Kasumi-1 (cell line): Measurements from ENCODE around the gene DDI1.
"Not testable (repeated sequence)": the region's sequence is repeated elsewhere in the genome, so short reads cannot be mapped to it uniquely, and the experiment has no call there.

Experiments
- DNase-seq, 2 experiments: peaks; one replicate each; lab custom pipeline; 2025; lab: John Stamatoyannopoulos, UW

DDI1 gene

DNA sequence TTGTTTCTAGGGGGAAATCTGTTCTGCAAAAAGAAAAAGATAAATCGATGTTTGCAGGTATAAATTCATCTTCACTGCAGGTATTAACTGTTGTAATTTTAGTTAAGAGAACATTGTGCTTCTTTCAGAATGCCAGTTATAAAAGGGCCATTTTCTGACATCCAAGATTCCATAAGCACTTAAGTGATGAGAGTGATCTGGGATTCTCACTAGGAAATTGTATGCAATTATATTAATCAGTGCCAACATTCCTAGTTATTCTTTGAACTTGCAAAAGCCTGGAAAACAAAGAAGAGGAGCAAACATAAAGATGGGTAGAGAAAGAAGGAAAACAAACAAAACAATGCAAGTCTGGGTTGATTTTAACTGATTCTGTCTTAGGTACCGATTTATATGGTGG is 5.4 kb downstream of the DDI1 start:
- DNase-seq = no peak

- no peak for DNase-seq
Observed at GRCh38 chr11:104043142-104043541, 6.7 kb downstream of the DDI1 start.

DNA sequence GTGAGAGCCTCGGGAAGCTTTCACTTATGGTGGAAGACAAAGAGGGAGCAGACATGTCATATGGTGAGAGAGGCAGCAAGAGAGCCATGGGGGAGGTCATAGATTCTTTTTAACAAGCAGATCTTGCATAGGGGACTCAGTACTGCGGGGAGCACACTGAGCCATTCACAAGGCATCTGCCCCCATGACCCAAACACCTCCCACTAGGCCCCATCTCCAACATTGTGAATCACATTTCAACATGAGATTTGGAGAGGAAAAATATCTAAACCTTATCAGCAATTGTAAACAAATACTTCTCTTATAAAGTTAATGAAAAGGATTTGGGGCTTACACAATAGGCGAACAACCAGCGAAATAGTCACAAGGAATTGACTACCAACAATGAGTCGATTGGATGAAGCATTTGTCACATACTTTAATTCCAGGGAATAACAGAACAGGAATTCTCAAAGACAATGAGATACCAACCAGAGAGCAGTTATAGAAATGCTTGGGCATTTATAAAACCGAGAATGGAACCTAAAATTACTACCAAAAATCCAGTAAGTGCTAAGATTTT is 7.3 kb downstream of the DDI1 start:
- no peak for DNase-seq

GRCh38 chr11:104046331-104046730 is 9.9 kb downstream of the DDI1 start:
- DNase-seq = no peak

- DNase-seq = not testable (repeated sequence)
Observed at GRCh38 chr11:104046858-104047257, 10.4 kb downstream of the DDI1 start.

- DNase-seq = no peak
Observed at GRCh38 chr11:104049116-104049515, 12.7 kb downstream of the DDI1 start.

DNA sequence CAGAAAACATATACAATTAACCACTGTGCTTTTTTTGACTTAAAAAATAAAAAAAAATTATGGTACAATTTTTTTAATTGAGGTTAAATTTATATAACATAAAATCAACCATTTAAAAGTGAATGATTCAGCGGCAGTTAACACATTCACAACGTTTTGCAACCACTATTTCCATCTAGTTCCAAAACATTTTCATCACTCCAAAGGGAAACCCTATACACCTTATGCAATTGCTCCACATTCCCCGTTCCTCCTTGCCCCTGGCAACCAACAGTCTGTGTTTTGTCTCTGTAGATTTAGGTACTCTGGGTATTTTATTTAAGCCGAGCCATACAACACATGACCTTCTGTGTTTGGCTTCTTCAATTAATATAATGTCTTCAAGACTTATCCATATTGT is 15.3 kb downstream of the DDI1 start:
- no peak for DNase-seq

DNA sequence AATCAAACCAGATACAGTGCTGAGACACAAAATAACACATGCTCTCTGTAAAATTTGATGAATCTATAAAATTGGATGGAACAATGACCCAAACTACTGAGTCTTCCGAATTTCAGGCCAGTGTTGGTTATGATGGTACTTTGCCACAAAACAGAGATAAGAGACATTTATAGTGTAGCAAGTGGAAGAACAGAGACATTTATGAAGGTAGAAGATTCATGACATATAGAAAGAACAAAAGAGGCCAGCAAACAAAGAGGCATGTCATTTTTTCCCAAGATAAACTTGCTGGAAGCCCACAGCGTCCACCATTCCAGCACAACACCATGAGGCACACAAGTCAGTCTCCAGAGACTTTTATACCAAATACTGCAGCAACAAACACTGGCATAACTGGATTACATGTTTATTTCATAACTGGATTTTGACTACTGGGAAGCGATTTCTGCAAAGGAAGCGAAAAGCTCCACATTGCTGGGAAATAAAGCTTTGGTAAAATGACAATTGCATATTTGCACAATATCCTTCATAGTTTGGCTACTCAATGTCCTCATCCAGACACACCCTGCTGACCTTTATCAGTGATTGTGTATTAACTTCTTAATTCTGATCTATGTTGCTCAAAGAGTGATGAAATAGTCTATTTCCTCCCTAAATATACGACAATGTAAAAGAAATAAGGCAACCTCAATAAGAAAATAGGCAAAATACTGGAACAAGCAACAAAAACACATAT is 17.5 kb downstream of the DDI1 start:
- DNase-seq = no peak

- DNase-seq = no peak
Observed at GRCh38 chr11:104054911-104055529, 18.6 kb downstream of the DDI1 start.

DNA sequence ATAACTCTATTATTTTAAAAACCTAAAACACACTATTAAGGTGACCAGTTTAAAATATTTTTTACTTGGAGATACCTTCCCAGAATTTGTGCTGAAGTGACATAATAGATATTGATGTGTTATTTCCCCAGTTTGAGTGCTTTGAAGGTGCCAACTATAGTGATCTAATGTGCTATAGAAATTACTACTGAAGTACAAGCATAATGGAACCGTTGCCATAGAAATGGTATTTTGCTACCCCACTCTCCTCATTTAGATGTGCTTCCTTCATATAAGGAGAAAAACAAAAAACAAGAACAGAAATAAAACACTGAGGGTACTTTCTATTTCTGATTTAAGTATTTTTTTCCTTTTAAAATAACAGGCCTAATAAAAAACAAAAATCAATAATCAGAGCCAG is 19.2 kb downstream of the DDI1 start:
- DNase-seq = no peak

- no peak for DNase-seq
Observed at GRCh38 chr11:104057908-104058307, 21.5 kb downstream of the DDI1 start.

DNA sequence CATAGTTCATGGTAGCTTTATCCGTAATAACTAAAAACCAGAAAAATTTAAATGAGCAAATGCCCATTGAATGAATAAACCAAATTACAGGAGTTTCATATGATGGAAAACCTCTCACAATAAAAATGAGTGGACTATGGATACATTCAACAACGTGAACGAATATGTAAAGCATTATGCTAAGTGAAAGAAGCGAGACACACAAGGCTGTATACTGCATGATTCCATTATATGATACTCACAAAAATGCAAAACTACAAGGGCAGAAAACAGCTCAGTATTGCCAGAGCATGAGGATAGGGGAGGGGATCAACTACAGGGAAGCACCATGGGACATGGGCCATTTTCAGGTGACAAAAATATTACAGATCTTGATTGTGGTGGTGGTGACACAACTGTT is 22.2 kb downstream of the DDI1 start:
- no peak for DNase-seq

- no peak for DNase-seq
Observed at GRCh38 chr11:104060004-104060794, 23.8 kb downstream of the DDI1 start.

DNA sequence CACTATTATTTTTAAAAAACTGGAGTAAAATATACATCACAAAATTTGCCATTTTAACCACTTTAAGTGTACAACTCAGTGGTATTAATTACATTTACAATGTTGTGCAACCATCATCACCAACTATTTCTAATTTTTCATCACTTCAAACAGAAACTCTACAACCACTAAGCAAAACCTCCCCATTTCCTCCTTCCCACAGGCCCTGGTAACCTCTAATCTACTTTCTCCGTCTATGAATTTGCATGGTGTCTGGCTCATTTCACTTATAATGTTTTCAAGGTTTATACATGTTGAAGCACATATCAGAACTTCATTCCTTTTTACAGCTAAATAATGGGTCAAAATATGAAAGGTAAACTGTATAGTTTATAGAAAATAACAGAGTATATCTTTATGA is 24.4 kb downstream of the DDI1 start:
- peak; percentile 18 to 20 for DNase-seq

GRCh38 chr11:104061853-104062521 is 25.5 kb downstream of the DDI1 start:
- no peak for DNase-seq

- DNase-seq = no peak
Observed at GRCh38 chr11:104064034-104064630, 27.7 kb downstream of the DDI1 start.

GRCh38 chr11:104067534-104067933 is 31.1 kb downstream of the DDI1 start:
- no peak for DNase-seq

DNA sequence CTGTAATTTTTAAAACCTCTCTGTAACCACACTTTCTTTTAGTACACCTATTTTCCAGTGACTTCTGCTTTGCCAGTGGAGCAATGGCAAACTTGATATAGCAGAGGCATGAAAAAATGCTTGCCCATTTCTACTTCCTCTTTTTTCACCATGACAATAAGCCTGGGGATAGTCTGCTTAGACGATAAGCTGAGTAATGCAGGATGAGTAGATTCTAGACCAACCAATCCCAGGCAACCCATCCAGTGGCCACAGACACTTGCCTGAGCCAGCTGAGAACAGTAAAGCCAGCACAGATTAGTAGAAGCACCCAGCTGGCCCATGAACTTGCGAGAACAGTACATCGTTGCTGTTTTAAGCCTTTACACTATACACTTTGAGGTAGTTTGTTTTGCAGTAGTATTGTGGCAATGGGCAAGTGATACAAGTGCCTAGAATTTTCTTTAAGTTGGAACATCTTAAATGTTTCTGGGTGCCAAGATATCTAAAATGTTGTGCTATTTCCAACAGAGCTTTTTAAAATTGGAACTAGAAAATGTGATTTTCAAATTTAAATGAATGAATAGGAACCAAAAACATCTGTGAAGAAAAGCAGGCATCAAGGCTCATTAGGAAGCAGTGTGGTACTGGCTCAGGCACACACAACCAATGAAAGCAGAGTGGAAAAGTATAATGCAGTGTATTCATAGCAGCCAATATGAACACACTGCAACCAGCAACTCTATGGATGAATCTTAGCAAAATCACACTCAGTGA is 37.7 kb downstream of the DDI1 start:
- peak; percentile 94 to 96 for DNase-seq

GRCh38 chr11:104075091-104075490 is 38.7 kb downstream of the DDI1 start:
- no peak for DNase-seq

DNA sequence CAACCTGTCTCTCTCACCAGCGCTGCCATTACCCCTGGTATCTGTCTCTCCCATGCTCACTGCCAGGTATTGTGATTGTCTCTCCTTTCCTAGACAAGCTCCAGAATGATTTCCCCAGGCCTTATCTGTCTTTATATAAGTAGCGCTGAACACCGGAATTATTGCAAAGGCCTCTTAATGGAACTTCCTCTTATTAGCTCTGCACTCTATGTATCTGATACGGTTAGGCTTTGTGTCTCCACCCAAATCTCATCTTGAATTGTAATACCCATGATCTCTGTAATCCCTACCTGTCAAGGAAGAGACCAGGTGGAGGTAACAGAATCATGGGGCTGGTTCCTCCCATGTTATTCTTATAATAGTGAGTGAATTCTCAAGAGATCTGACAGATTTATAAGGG is 39.3 kb downstream of the DDI1 start:
- peak in 1 of 2 experiments; percentile 16 for DNase-seq

DNA sequence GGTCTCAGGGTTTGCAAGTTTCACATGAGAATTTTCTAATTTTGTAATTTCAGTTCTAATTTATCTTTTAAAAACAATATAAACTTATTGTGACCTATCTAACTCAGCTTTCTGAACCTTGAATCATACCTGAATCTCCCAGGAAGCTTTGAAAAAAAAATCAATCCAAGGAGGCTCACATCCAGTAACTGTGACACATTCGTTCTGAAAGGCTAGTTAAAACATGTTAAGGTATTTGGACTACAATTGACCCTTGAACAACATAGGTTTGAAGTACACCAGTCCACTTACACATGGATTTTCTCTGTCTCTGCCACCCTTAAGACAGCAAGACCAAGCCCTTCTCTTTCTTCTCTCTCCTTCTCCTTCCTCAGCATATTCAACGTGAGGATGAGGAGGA is 40.0 kb downstream of the DDI1 start:
- no peak for DNase-seq
